Keratinocyte (primary cell): Measurements from ENCODE around the gene GPR157. TPM values are rescaled to one million over a fixed set of nuclear protein-coding genes. Genes with fewer than 3 reads are reported as not detected.

ENCODE experiments used
- DNase-seq: peaks from one replicate; pipeline ENCODE4 v3.0.0-alpha.2; 2011; ENCODE audit warnings: low read depth, missing footprints, low spot score
- FAIRE-seq: peaks from 2 replicates; lab custom pipeline; 2011; peaks lifted over from hg19 to GRCh38; lab: Jason Lieb, UNC
- H2AFZ ChIP-seq: 2 replicates; pipeline ENCODE4 v1.6.0; 2012; ENCODE audit warnings: low read length, control low read depth, inconsistent platforms; ENCODE audit not compliant: control insufficient read depth
- H3K27ac ChIP-seq: 2 replicates; pipeline ENCODE4 v1.5.1; 2011; ENCODE audit warnings: low read length; ENCODE audit not compliant: control insufficient read depth, insufficient read depth
- H3K27me3 ChIP-seq: 3 replicates; pipeline ENCODE4 v1.6.0; 2011; ENCODE audit warnings: low read length; ENCODE audit not compliant: control insufficient read depth, insufficient read depth; ENCODE audit errors: extremely low read depth
- H3K36me3 ChIP-seq, 2 experiments: 2 replicates in 1 of 2; 3 replicates in 1 of 2; pipeline ENCODE4 v1.5.1; 2011; ENCODE audit warnings: low read length in 2 of 2, mild to moderate bottlenecking in 1 of 2; ENCODE audit not compliant: control insufficient read depth in 2 of 2, insufficient read depth in 2 of 2; ENCODE audit errors: extremely low read depth in 1 of 2
- H3K4me1 ChIP-seq: 3 replicates; pipeline ENCODE4 v1.5.1; 2011; ENCODE audit warnings: low read length; ENCODE audit not compliant: control insufficient read depth, insufficient read depth; ENCODE audit errors: extremely low read depth
- H3K4me2 ChIP-seq: 3 replicates; pipeline ENCODE4 v1.6.0; 2011; ENCODE audit warnings: low read depth, low read length; ENCODE audit not compliant: control insufficient read depth, insufficient read depth; ENCODE audit errors: extremely low read depth
- H3K4me3 ChIP-seq, 3 experiments: fragments of 200-600 bp in 1 of 3; sonication (generic) in 1 of 3; 2 replicates in 2 of 3; 3 replicates in 1 of 3; pipeline ENCODE4 v1.5.1; 2011 to 2016; ENCODE audit warnings: low read length in 3 of 3, mild to moderate bottlenecking in 3 of 3, control low read depth in 2 of 3, inconsistent platforms in 1 of 3, low read depth in 1 of 3, mixed read lengths in 1 of 3, mixed run types in 1 of 3, moderate library complexity in 1 of 3; ENCODE audit not compliant: control insufficient read depth in 2 of 3, insufficient read depth in 2 of 3; ENCODE audit errors: extremely low read depth in 1 of 3
- H3K79me2 ChIP-seq: 2 replicates; pipeline ENCODE4 v1.6.0; 2012; ENCODE audit warnings: low read length; ENCODE audit not compliant: control insufficient read depth, insufficient read depth
- H3K9ac ChIP-seq: 3 replicates; pipeline ENCODE4 v1.6.0; 2011; ENCODE audit warnings: low read length; ENCODE audit not compliant: control insufficient read depth, insufficient read depth; ENCODE audit errors: extremely low read depth
- H3K9me1 ChIP-seq: 3 replicates; pipeline ENCODE4 v1.6.0; 2011; ENCODE audit warnings: low read length; ENCODE audit not compliant: control insufficient read depth, insufficient read depth; ENCODE audit errors: extremely low read depth
- H3K9me3 ChIP-seq: 2 replicates; pipeline ENCODE4 v1.5.1; 2012; ENCODE audit warnings: low read depth, low read length; ENCODE audit not compliant: control insufficient read depth
- H4K20me1 ChIP-seq: 3 replicates; pipeline ENCODE4 v1.6.0; 2011; ENCODE audit warnings: low read length; ENCODE audit not compliant: control insufficient read depth, insufficient read depth; ENCODE audit errors: extremely low read depth
- CTCF ChIP-seq, 3 experiments: IDR thresholded peaks in 1 of 3; conservative IDR thresholded peaks in 1 of 3; optimal IDR thresholded peaks in 1 of 3; 2 replicates in 2 of 3; 3 replicates in 1 of 3; pipeline versions ENCODE3 to v1.5.1; 2011; ENCODE audit warnings: low read length in 3 of 3, mild to moderate bottlenecking in 3 of 3, moderate library complexity in 2 of 3, control low read depth in 1 of 3, inconsistent platforms in 1 of 3; ENCODE audit not compliant: insufficient read depth in 2 of 3; ENCODE audit errors: extremely low read depth in 1 of 3
- EZH2 ChIP-seq: IDR thresholded peaks from one replicate; pipeline ENCODE4 v1.6.1; 2012; ENCODE audit warnings: inconsistent platforms, mild to moderate bottlenecking, low read length, moderate library complexity
- dilution Hi-C: fragments of 300-500 bp; cut with MboI; formaldehyde crosslinking; loops from one replicate; pipeline ENCODE4 v1.7.0; 2020; ENCODE audit warnings: low sequenced_read_pairs; ENCODE audit not compliant: extremely low pct_ligation_motif_present
- polyA plus RNA-seq, 5 experiments: library from polyadenylated mRNA; depleted of rRNA in 3 of 5; stranded (reverse) in 3 of 5; stranded (forward) in 1 of 5; unstranded in 1 of 5; fragments of >200 nt; gene quantifications; 1 replicate in 1 of 5; 2 replicates in 3 of 5; 3 replicates in 1 of 5; pipeline versions ENCODE4 v1.2.1 to v1.2.3, GENCODE V29; 2011 to 2012; ENCODE audit warnings: missing spikeins in 2 of 5, low read depth in 1 of 5, low replicate concordance in 1 of 5

GPR157 gene
- polyA plus RNA-seq, 1 donor (not counting 4 experiments of a cell fraction or from before 2014, with no cell fraction given): 6.5 TPM

DNA sequence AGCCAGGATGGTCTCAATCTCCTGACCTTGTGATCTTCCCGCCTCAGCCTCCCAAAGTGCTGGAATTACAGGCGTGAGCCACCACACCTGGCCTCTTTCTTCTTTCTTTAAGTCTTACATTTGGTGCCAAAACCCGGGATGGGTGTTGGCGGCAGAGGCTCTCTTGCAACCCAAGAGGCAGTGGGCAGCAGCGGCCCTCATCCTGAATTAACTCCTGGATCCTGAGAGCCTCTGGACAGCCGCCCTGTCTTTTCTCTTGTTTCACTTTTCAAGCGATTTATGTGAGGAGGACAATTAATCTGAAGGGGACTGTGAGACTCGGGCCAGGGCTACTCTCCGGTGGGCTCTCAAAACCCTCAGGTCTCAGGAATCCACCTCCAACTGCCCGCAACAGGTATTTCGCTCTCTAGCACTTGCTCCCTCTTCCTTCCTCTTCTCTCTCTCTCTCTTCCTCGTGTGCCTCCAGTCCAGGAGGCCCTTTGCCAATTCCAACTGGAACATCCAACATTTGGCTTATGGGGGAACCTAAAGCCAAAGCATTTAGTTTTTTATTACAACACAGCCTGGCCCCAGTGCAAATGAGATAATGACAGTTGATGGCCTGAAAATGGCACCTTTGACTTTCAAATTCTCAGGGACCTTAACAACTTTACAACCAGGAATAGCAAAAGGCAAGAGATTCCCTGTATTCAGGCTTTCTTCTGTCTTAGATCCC, 41.3 kb downstream of the GPR157 start:
- Histone ChIP-seq H2AFZ (no peak overlapping the region), H3K9ac (no peak overlapping the region), H3K27ac (no peak overlapping the region), H3K79me2 (no peaks in the 10 kb centered on the region), H3K27me3 (no peaks in the 10 kb centered on the region), H3K9me1 (no peaks in the 10 kb centered on the region), H3K4me2 (no peak overlapping the region), H4K20me1 (no peaks in the 10 kb centered on the region), H3K9me3 (no peaks in the 10 kb centered on the region), H3K4me1 (peaks cover 24% of the 10 kb centered on the region), H3K36me3 (no peaks in the 10 kb centered on the region), H3K4me3 (no peak overlapping the region)
- no peak for TF ChIP-seq CTCF (optimal IDR thresholded peaks at IDR 0.05 in 1 of 3, IDR thresholded peaks at IDR 0.05 in 1 of 3, conservative IDR thresholded peaks at IDR 0.05 in 1 of 3; ENCODE audit: extremely low read depth in 1 of 3, insufficient read depth in 2 of 3, low read length in 3 of 3)
- TF ChIP-seq EZH2: no peak
- DNase-seq (no peak), FAIRE-seq (no peak)
- dilution Hi-C loops: no loop called here

GRCh38 chr1:9086796-9087195, 42.1 kb downstream of the GPR157 start:
- Histone ChIP-seq H3K9me1 (no peaks in the 10 kb centered on the region), H3K9me3 (no peaks in the 10 kb centered on the region), H4K20me1 (no peaks in the 10 kb centered on the region), H3K27me3 (no peaks in the 10 kb centered on the region), H3K36me3 (no peaks in the 10 kb centered on the region), H3K4me3 (no peak overlapping the region), H3K4me2 (no peak overlapping the region), H2AFZ (no peak overlapping the region), H3K79me2 (no peaks in the 10 kb centered on the region), H3K9ac (no peak overlapping the region), H3K4me1 (peaks cover 24% of the 10 kb centered on the region), H3K27ac (no peak overlapping the region)
- TF ChIP-seq EZH2 (no peak), CTCF (optimal IDR thresholded peaks at IDR 0.05 in 1 of 3, IDR thresholded peaks at IDR 0.05 in 1 of 3, conservative IDR thresholded peaks at IDR 0.05 in 1 of 3; ENCODE audit: extremely low read depth in 1 of 3, insufficient read depth in 2 of 3, low read length in 3 of 3) (no peak)
- DNase-seq (no peak), FAIRE-seq (no peak)
- dilution Hi-C loops: no loop called here
